Upper lobe of left lung (tissue), 6 donors: ENCODE data around the gene FGF2. TPM values are rescaled to one million over a fixed set of nuclear protein-coding genes. Genes with fewer than 3 reads are reported as not detected.
"Not testable (repeated sequence)": the region's sequence is repeated elsewhere in the genome, so short reads cannot be mapped to it uniquely, and the experiment has no call there.

ENCODE experiments used
- ATAC-seq, 2 donors: fragments of 200-7000 bp; cut with Tn5 transposase; one replicate each; pipeline ENCODE4 v1.9.1; 2022; ENCODE audit warnings: mild to moderate bottlenecking in 2 of 2, moderate library complexity in 2 of 2; ENCODE audit not compliant: low FRiP score in 2 of 2
- DNase-seq, 2 donors: peaks; one replicate each; pipeline ENCODE4 v3.0.0-alpha.2; 2019 to 2020
- H3K27ac ChIP-seq, 4 donors: fragments of 200-600 bp; sonication (generic); one replicate each; pipeline ENCODE4 v1.5.1; 2016 to 2019
- H3K27me3 ChIP-seq, 4 donors: fragments of 200-600 bp; sonication (generic); one replicate each; pipeline ENCODE4 v1.5.1; 2017 to 2019
- H3K36me3 ChIP-seq, 4 donors: fragments of 200-600 bp; sonication (generic); one replicate each; pipeline ENCODE4 v1.5.1; 2016 to 2019
- H3K4me1 ChIP-seq, 4 donors: fragments of 200-600 bp; sonication (generic); one replicate each; pipeline ENCODE4 v1.5.1; 2018 to 2019
- H3K4me3 ChIP-seq, 4 donors: fragments of 200-600 bp; sonication (generic); one replicate each; pipeline ENCODE4 v1.5.1; 2017 to 2019; ENCODE audit warnings: mild to moderate bottlenecking in 2 of 4, moderate library complexity in 1 of 4
- H3K9me3 ChIP-seq, 4 donors: fragments of 200-600 bp; sonication (generic); one replicate each; pipeline ENCODE4 v1.5.1; 2018 to 2019
- EP300 ChIP-seq, 4 donors: sonication (generic); formaldehyde crosslinking; IDR thresholded peaks; one replicate each; pipeline ENCODE4 v1.5.1; 2017; ENCODE audit warnings: antibody characterized with exemption in 4 of 4, control low read depth in 2 of 4
- POLR2A ChIP-seq, 4 donors: fragments of 450-650 bp; IDR thresholded peaks; one replicate each; pipeline ENCODE4 v1.5.1; 2016 to 2017; ENCODE audit warnings: antibody characterized with exemption in 4 of 4, mild to moderate bottlenecking in 2 of 4
- POLR2AphosphoS5 ChIP-seq, 2 donors: sonication (generic); formaldehyde crosslinking; IDR thresholded peaks; one replicate each; pipeline ENCODE4 v1.5.1; 2017; ENCODE audit warnings: antibody characterized with exemption in 2 of 2
- WGBS, 2 donors: methylation state at CpG; one replicate each; pipeline ENCODE4 v1.1.5; 2017 to 2018; 5-methylcytosine and 5-hydroxymethylcytosine counted together
- total RNA-seq, 6 donors: library from RNA; depleted of rRNA in 4 of 6; stranded (reverse); fragments of >200 nt in 4 of 6; gene quantifications; one replicate each; pipeline versions ENCODE4 v1.1.0 to v1.2.1, GENCODE V29; 2016 to 2021
- TF ChIP-seq, protein P1 (sequence below), 6 experiments: fragments of 450-650 bp in 4 of 6; fragments of 200-600 bp in 2 of 6; sonication (generic) in 2 of 6; IDR thresholded peaks; one replicate each; pipeline ENCODE4 v1.5.1; 2016 to 2019; ENCODE audit warnings: antibody characterized with exemption in 6 of 6
- donor health status: DM: no; HTN: no; CAD: no; lungs with moderate emphysema.
- donor health status: DM: no; HTN: yes; CAD: no; lungs with severe emphysema.

The FGF2 gene
- total RNA-seq, 6 donors from 2014 or later = 1.2 to 15.7 (median 6.5) TPM

DNA sequence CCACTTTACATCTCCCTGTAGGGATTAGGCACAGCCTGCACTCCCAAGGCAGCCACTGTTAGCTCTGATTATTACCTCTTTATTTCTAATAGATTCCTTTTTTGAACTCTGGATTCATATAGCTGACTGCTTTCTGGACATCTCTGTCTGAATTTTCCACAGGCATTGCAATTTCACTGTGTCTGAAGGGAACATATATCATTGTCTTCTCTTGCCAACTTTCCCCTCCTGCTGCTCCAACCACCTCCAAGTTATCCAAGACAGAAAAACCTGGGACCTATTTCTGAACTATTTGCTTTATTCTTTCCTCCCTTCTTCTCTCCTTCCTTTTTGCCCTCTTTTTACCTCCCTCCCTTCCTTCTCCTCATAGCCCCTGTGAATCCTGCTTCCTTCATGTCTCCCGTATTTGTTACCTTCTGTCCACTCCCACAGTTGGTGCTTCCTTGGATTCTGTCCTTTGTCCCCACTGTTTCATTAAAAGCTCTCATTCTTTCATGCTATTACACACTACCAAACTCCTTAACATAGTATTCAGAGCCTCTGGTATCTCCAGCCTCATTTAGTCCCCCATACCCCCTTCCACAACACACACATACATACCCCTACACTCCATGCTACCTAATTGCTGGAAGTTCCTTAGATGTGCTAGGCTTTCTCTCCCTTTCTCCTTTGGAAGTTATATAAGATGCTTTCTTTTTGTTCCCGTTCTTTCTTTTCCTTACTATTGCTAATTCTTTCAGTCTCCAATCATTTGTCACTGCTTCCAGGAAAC lies 34.7 kb downstream of the FGF2 start:
- no peaks in the 10 kb centered on the region for H3K27me3 ChIP-seq
- no peaks in the 10 kb centered on the region for H3K9me3 ChIP-seq
- 80 to 88% methylated on average over 2 of the region's 2 CpGs for WGBS, 2 donors
- no peak overlapping the region for H3K27ac ChIP-seq
- no peaks in the 10 kb centered on the region for H3K4me1 ChIP-seq
- no peaks in the 10 kb centered on the region for H3K36me3 ChIP-seq
- ATAC-seq = no peak
- no peak for DNase-seq
- TF ChIP-seq, protein P1, sequence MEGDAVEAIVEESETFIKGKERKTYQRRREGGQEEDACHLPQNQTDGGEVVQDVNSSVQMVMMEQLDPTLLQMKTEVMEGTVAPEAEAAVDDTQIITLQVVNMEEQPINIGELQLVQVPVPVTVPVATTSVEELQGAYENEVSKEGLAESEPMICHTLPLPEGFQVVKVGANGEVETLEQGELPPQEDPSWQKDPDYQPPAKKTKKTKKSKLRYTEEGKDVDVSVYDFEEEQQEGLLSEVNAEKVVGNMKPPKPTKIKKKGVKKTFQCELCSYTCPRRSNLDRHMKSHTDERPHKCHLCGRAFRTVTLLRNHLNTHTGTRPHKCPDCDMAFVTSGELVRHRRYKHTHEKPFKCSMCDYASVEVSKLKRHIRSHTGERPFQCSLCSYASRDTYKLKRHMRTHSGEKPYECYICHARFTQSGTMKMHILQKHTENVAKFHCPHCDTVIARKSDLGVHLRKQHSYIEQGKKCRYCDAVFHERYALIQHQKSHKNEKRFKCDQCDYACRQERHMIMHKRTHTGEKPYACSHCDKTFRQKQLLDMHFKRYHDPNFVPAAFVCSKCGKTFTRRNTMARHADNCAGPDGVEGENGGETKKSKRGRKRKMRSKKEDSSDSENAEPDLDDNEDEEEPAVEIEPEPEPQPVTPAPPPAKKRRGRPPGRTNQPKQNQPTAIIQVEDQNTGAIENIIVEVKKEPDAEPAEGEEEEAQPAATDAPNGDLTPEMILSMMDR (IDR thresholded peaks at IDR 0.05) = no peak
- TF ChIP-seq EP300 (IDR thresholded peaks at IDR 0.05) (no peak), POLR2A (IDR thresholded peaks at IDR 0.05) (no peak), POLR2AphosphoS5 (IDR thresholded peaks at IDR 0.05) (no peak)
- no peak overlapping the region for H3K4me3 ChIP-seq

DNA sequence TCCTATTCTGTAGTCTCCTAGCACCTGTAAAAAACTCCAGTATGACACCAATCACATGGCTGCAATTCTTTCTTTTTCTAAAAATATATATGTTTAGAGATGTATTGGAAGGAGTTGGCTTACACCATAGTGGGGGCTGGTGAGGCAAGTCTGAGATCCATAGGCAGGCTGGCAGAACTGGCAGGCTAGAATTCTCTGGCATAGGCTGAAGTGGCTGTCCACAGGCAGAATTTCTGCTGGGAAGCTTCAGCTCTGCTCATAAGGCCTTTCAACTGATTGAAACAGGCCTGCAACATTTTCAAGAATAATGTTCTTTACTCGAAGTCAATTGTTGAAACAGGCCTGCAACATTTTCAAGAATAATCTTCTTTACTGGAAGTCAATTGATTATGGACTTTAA lies 37.0 kb downstream of the FGF2 start:
- Histone ChIP-seq H3K36me3 (no peaks in the 10 kb centered on the region), H3K4me1 (no peaks in the 10 kb centered on the region), H3K27ac (no peak overlapping the region), H3K4me3 (no peak overlapping the region), H3K27me3 (no peaks in the 10 kb centered on the region), H3K9me3 (no peaks in the 10 kb centered on the region)
- no peak for ATAC-seq
- TF ChIP-seq EP300 (IDR thresholded peaks at IDR 0.05) = no peak
- TF ChIP-seq POLR2AphosphoS5 (IDR thresholded peaks at IDR 0.05) = no peak
- TF ChIP-seq POLR2A (IDR thresholded peaks at IDR 0.05) = no peak
- TF ChIP-seq, protein P1 (IDR thresholded peaks at IDR 0.05) = no peak
- 65 to 79% methylated on average over 1 of the region's 1 CpG for WGBS, 2 donors
- no peak for DNase-seq

DNA sequence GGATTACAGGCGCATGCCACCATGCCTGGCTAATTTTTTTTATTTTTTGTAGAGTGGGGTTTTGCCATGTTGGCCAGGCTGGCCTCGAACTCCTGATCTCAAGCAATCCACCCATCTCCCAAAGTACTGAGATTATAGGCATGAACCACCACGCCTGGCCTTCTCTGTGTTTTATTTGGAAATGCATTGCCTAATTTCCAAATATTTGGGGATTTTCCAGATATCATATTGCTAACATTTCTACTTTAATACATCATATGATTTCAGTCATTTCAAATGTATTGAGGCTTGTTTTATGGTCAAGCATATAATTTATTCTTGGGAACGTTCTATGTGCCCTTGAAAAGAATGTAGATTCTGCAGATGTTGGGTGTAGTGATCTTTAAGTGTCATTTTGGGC lies 38.8 kb downstream of the FGF2 start:
- H3K9me3 ChIP-seq = no peaks in the 10 kb centered on the region
- H3K27ac ChIP-seq = no peak overlapping the region
- no peaks in the 10 kb centered on the region for H3K36me3 ChIP-seq
- WGBS, 2 donors = 77 to 89% methylated on average over 4 of the region's 4 CpGs
- no peaks in the 10 kb centered on the region for H3K4me1 ChIP-seq
- TF ChIP-seq EP300 (IDR thresholded peaks at IDR 0.05) = no peak
- TF ChIP-seq, protein P1 (IDR thresholded peaks at IDR 0.05) = no peak
- no peak overlapping the region for H3K4me3 ChIP-seq
- no peaks in the 10 kb centered on the region for H3K27me3 ChIP-seq
- DNase-seq (no peak), ATAC-seq (no peak)

DNA sequence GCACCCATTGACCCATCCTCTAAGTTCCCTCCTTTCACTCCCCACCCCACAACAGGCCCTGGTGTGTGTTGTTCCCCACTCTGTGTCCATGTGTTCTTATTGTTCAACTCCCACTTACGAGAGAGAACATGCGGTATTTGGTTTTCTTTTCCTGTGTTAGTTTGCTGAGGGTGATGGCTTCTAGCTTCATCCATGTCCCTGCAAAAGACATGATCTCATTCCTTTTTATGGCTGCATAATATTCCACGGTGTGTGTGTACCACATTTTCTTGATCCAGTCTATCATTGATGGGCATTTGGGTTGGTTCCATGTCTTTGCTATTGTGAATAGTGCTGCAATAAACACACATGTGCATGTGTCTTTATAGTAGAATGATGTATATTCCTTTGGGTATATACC lies 41.6 kb downstream of the FGF2 start:
- WGBS, 2 donors = 96 to 97% methylated on average over 3 of the region's 3 CpGs
- ATAC-seq, DNase-seq, H3K4me3 ChIP-seq, H3K27me3 ChIP-seq, H3K4me1 ChIP-seq, H3K9me3 ChIP-seq, H3K27ac ChIP-seq, H3K36me3 ChIP-seq: not testable (repeated sequence)

DNA sequence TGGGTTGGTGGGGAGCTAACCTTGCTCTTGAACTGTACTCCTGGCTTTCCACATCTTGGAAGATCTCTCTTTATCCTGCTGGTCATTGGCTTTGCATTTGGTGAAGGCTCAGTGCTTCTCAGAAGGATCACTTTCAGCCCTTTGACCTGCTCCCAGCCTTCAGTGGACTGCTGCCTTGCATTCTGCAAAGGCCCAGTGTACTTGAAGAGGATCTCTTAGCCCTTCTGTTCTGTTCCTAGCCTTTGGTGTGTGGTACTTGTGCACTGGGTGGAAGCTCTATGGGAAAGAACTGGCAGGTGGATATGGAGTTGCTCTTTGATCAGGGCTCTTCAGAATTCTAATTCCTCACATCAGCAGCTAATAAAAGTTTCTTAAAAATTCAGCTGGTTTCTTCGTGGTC lies 46.5 kb downstream of the FGF2 start:
- no peaks in the 10 kb centered on the region for H3K4me1 ChIP-seq
- no peak overlapping the region for H3K4me3 ChIP-seq
- DNase-seq = no peak
- no peak for ATAC-seq
- H3K9me3 ChIP-seq = no peaks in the 10 kb centered on the region
- H3K27me3 ChIP-seq = no peaks in the 10 kb centered on the region
- H3K27ac ChIP-seq = no peak overlapping the region
- no peak for TF ChIP-seq EP300 (IDR thresholded peaks at IDR 0.05)
- no peak for TF ChIP-seq POLR2AphosphoS5 (IDR thresholded peaks at IDR 0.05)
- TF ChIP-seq, protein P1 (IDR thresholded peaks at IDR 0.05) = no peak
- TF ChIP-seq POLR2A (IDR thresholded peaks at IDR 0.05) = no peak
- no peaks in the 10 kb centered on the region for H3K36me3 ChIP-seq
- 80 to 82% methylated on average over 1 of the region's 1 CpG for WGBS, 2 donors
